K562 (cell line): Measurements from ENCODE around the gene AMFR. TPM values are rescaled to one million over a fixed set of nuclear protein-coding genes. Genes with fewer than 3 reads are reported as not detected.

ENCODE experiments used
- ATAC-seq: fragments of 200-7000 bp; cut with Tn5 transposase; 3 replicates; pipeline ENCODE4 v1.9.1; 2020; ENCODE audit warnings: moderate library complexity
- BruUV-seq: library from RNA; stranded (reverse); fragments of 400-500 nt; replicated peaks from 2 replicates; lab custom pipeline; 2021; lab: Mats Ljungman, UMichigan
- CTCF ChIA-PET: fragments of 300-600 bp; formaldehyde crosslinking; extraction: SDS; loops from one replicate; lab custom pipeline; 2021; ENCODE audit warnings: low intra/inter-chr PET ratio; lab: Yijun Ruan, JAX
- POLR2A ChIA-PET: fragments of 300-600, 350-650 bp; sonication (Branson Sonifier 250); formaldehyde crosslinking; extraction: SDS; loops from one replicate; lab custom pipeline; 2021; ENCODE audit warnings: antibody characterized with exemption, inconsistent platforms; lab: Yijun Ruan, JAX
- DNase-seq, 4 experiments: peaks; one replicate each; pipeline versions ENCODE4 v3.0.0 to v3.0.0-alpha.2; 2011 to 2018; ENCODE audit warnings: low spot score in 3 of 4, mixed read lengths in 3 of 4; ENCODE audit errors: extremely low read depth in 1 of 4
- FAIRE-seq: peaks from 2 replicates; lab custom pipeline; 2011; peaks lifted over from hg19 to GRCh38; lab: Jason Lieb, UNC
- H2AFZ ChIP-seq: 2 replicates; pipeline ENCODE4 v1.6.0; 2011; ENCODE audit warnings: low read depth, low read length, control low read depth, inconsistent platforms
- H3K27ac ChIP-seq: fragments of 200-600 bp; 3 replicates; pipeline ENCODE4 v1.8.0; 2011; ENCODE audit warnings: low read depth, mild to moderate bottlenecking, control low read depth, inconsistent platforms, low read length, moderate library complexity, mixed read lengths; ENCODE audit errors: extremely low read depth
- H3K27me3 ChIP-seq, 2 experiments: fragments of 300-600 bp in 1 of 2; 2 replicates in 1 of 2; 3 replicates in 1 of 2; pipeline versions ENCODE4 v1.6.0 to v1.8.0; 2011; ENCODE audit warnings: inconsistent platforms in 2 of 2, low read length in 2 of 2, mild to moderate bottlenecking in 1 of 2, mixed read lengths in 1 of 2, moderate library complexity in 1 of 2; ENCODE audit not compliant: control insufficient read depth in 2 of 2, insufficient read depth in 2 of 2
- H3K36me3 ChIP-seq: fragments of 300-600 bp; 3 replicates; pipeline ENCODE4 v1.8.0; 2011; ENCODE audit warnings: mild to moderate bottlenecking, low read length, inconsistent platforms; ENCODE audit not compliant: control insufficient read depth, insufficient read depth
- H3K4me1 ChIP-seq, 2 experiments: fragments of 200-600 bp in 1 of 2; replicated peaks in 1 of 2; 2 replicates in 1 of 2; 3 replicates in 1 of 2; pipeline versions ENCODE4 v1.5.1 to v1.8.0; 2011; ENCODE audit warnings: inconsistent platforms in 2 of 2, low read length in 2 of 2, mild to moderate bottlenecking in 1 of 2, mixed read lengths in 1 of 2, moderate library complexity in 1 of 2; ENCODE audit not compliant: control insufficient read depth in 2 of 2, insufficient read depth in 2 of 2
- H3K4me2 ChIP-seq: 2 replicates; pipeline ENCODE4 v1.6.1; 2011; ENCODE audit warnings: low read length, control low read depth, inconsistent platforms, mixed read lengths; ENCODE audit not compliant: insufficient read depth
- H3K4me3 ChIP-seq: fragments of 200-600 bp; sonication (generic), shearing (Covaris generic); 2 replicates; pipeline ENCODE4 v1.5.1; 2016; ENCODE audit warnings: control low read depth, inconsistent platforms
- H3K79me2 ChIP-seq: fragments of 200-600 bp; 3 replicates; pipeline ENCODE4 v1.8.0; 2011; ENCODE audit warnings: low read length, inconsistent platforms; ENCODE audit not compliant: control insufficient read depth, insufficient read depth
- H3K9ac ChIP-seq, 2 experiments: 2 replicates each; pipeline versions ENCODE4 v1.6.0 to v1.6.1; 2011; ENCODE audit warnings: low read depth in 2 of 2, low read length in 2 of 2, control low read depth in 1 of 2, inconsistent platforms in 1 of 2, mild to moderate bottlenecking in 1 of 2, mixed read lengths in 1 of 2; ENCODE audit not compliant: insufficient read depth in 1 of 2
- H3K9me1 ChIP-seq: one replicate; pipeline ENCODE4 v1.6.0; 2011; ENCODE audit warnings: inconsistent platforms, mild to moderate bottlenecking, low read length, moderate library complexity; ENCODE audit not compliant: control insufficient read depth, insufficient read depth
- H3K9me3 ChIP-seq: replicated peaks from 2 replicates; pipeline ENCODE4 v1.5.1; 2011; ENCODE audit warnings: low read depth, low read length, inconsistent platforms; ENCODE audit not compliant: control insufficient read depth, insufficient read depth
- H4K20me1 ChIP-seq: replicated peaks from 2 replicates; pipeline ENCODE4 v1.6.1; 2011; ENCODE audit warnings: low read length, inconsistent platforms, mixed read lengths; ENCODE audit not compliant: control insufficient read depth, insufficient read depth
- CEBPB ChIP-seq: fragments of 450-650 bp; IDR thresholded peaks from 2 replicates; pipeline ENCODE4 v1.6.1; 2016; ENCODE audit warnings: missing genetic modification characterization, missing compliant biosample characterization
- ESRRB ChIP-seq: fragments of 250-450 bp; sonication (Bioruptor Pico); IDR thresholded peaks from 2 replicates; pipeline ENCODE4 v1.5.0; 2020; ENCODE audit warnings: mild to moderate bottlenecking, moderate library complexity, borderline replicate concordance
- KAT8 ChIP-seq: fragments of 450-650 bp; IDR thresholded peaks from 2 replicates; pipeline ENCODE4 v1.6.1; 2016; ENCODE audit warnings: low read depth, mild to moderate bottlenecking
- MCM3 ChIP-seq: fragments of 450-650 bp; IDR thresholded peaks from 2 replicates; pipeline ENCODE4 v1.6.1; 2016
- ZBTB34 ChIP-seq: fragments of 250-450 bp; sonication (Bioruptor Pico); IDR thresholded peaks from 2 replicates; pipeline ENCODE4 v1.8.0; 2021; ENCODE audit warnings: mild to moderate bottlenecking, moderate library complexity
- ZNF224 ChIP-seq: sonication (generic); formaldehyde crosslinking; IDR thresholded peaks from 2 replicates; pipeline ENCODE4 v1.8.0; 2022; ENCODE audit warnings: mild to moderate bottlenecking, missing genetic modification reagents
- ZNF592 ChIP-seq: fragments of 450-650 bp; IDR thresholded peaks from 2 replicates; pipeline ENCODE4 v1.6.1; 2017; ENCODE audit warnings: antibody characterized with exemption, mild to moderate bottlenecking
- ZNF830 ChIP-seq: fragments of 250-450 bp; sonication (Bioruptor Pico); IDR thresholded peaks from 2 replicates; pipeline ENCODE4 v1.5.0; 2021; ENCODE audit warnings: mild to moderate bottlenecking
- WGBS: fragments of 100-300 bp; shearing (Covaris generic); methylation state at CpG from one replicate; pipeline ENCODE4 v1.1.6; 2016; ENCODE audit warnings: low coverage, mixed read lengths; ENCODE audit not compliant: insufficient coverage; ENCODE audit errors: missing lambda C conversion rate; 5-methylcytosine and 5-hydroxymethylcytosine counted together
- in situ Hi-C: fragments of 300-500 bp; cut with MboI; formaldehyde crosslinking; loops from 4 replicates; pipeline ENCODE4 v1.15.0; 2018; ENCODE audit warnings: inconsistent platforms, mixed read lengths
- intact Hi-C: fragments of 100-400 bp; cut with micrococcal nuclease; formaldehyde crosslinking; loops from 2 replicates; pipeline ENCODE4 v1.14.2; 2022
- polyA plus RNA-seq, 8 experiments: library from polyadenylated mRNA; depleted of rRNA in 4 of 8; stranded (reverse) in 5 of 8; unstranded in 3 of 8; fragments of >200 nt; fragmentation: Nextera tagmentation in 2 of 8; fragmentation: Illumina TruSeq in 1 of 8; extraction: Ambion mirVana in 2 of 8; extraction: Trizol in 1 of 8; gene quantifications; 2 replicates each; pipeline versions ENCODE4 v1.2.1 to v1.2.3, GENCODE V29; 2011 to 2014; ENCODE audit warnings: inconsistent platforms in 1 of 8, missing spikeins in 1 of 8
- total RNA-seq, 7 experiments: library from RNA; depleted of rRNA in 6 of 7; stranded (reverse); fragments of >200 nt in 6 of 7; fragmentation: Illumina TruSeq in 2 of 7; extraction: Trizol in 2 of 7; gene quantifications; 2 replicates each; pipeline versions ENCODE4 v1.2.1 to v1.2.3, GENCODE V29; 2011 to 2021; ENCODE audit warnings: low replicate concordance in 1 of 7

Gene AMFR
- total and polyA plus RNA-seq, 9 of the 15 experiments (the other 6 are each of a cell fraction or from before 2014, with no cell fraction given), result 15.6 to 113 (median 58.4) TPM

GRCh38 chr16:56413381-56413780 is 12.0 kb downstream of the AMFR start:
- Histone ChIP-seq H3K27me3 (no peaks in the 10 kb centered on the region), H3K4me1 (peaks cover 0 to 21% of the 10 kb centered on the region in 2 experiments; a peak in 4 of 5 replicates), H4K20me1 (peaks cover 8% of the 10 kb centered on the region), H3K4me2 (no peak overlapping the region), H3K9me3 (no peaks in the 10 kb centered on the region), H3K9me1 (no peaks in the 10 kb centered on the region), H2AFZ (no peak overlapping the region), H3K36me3 (peaks cover 58% of the 10 kb centered on the region), H3K27ac (no peak overlapping the region), H3K4me3 (no peak overlapping the region), H3K9ac (no peak overlapping the region), H3K79me2 (peaks cover 63% of the 10 kb centered on the region)
- ChIA-PET CTCF (no interaction called here), POLR2A (interaction anchor here (1.5 to 2.3 kb wide), 2 partner anchors 10 to 18 kb away, joined by 3 to 5 read pairs; no protein-coding TSS in a partner anchor)
- BruUV-seq, result TSS peak; percentile 4
- FAIRE-seq, result no peak
- 72% methylated on average over 4 of the region's 5 CpGs for WGBS
- in situ Hi-C loops (no loop called here), intact Hi-C loops (no loop called here)
- DNase-seq, result no peak
- no peak for TF ChIP-seq ZNF224 (CRISPR knock-in tag)
- TF ChIP-seq ZNF592, result no peak
- 0 out of 2 replicates have a peak, but pooled peaks have one; percentile 28 for TF ChIP-seq CEBPB (tag)
- TF ChIP-seq ZBTB34 (CRISPR knock-in tag), result no peak
- TF ChIP-seq KAT8, result no peak
- TF ChIP-seq ESRRB (CRISPR knock-in tag), result no peak
- no peak for TF ChIP-seq MCM3
- TF ChIP-seq ZNF830 (CRISPR knock-in tag), result no peak
- ATAC-seq, result no peak
